Muscle of leg (tissue), 11 donors: Measurements from ENCODE around the gene GCFC2. TPM values are rescaled to one million over a fixed set of nuclear protein-coding genes. Genes with fewer than 3 reads are reported as not detected.

ENCODE experiments used
- DNase-seq: peaks from one replicate; pipeline ENCODE4 v3.0.0; 2013
- H3K27ac ChIP-seq: one replicate; pipeline ENCODE4 v1.5.1; 2013; ENCODE audit warnings: mild to moderate bottlenecking, low read length, control low read depth
- H3K27me3 ChIP-seq: one replicate; pipeline ENCODE4 v1.6.1; 2013; ENCODE audit warnings: low read length; ENCODE audit not compliant: control insufficient read depth, insufficient read depth
- H3K36me3 ChIP-seq: one replicate; pipeline ENCODE4 v1.6.1; 2013; ENCODE audit warnings: low read length; ENCODE audit not compliant: control insufficient read depth, insufficient read depth
- H3K4me1 ChIP-seq: one replicate; pipeline ENCODE4 v1.6.1; 2013; ENCODE audit warnings: low read length; ENCODE audit not compliant: control insufficient read depth, insufficient read depth
- H3K4me3 ChIP-seq: one replicate; pipeline ENCODE4 v1.5.1; 2013; ENCODE audit warnings: low read length, control low read depth
- H3K9me3 ChIP-seq: replicated peaks from 2 replicates; pipeline ENCODE4 v1.6.1; 2013; ENCODE audit warnings: low read depth, low read length; ENCODE audit not compliant: control insufficient read depth
- WGBS: methylation state at CpG from one replicate; pipeline ENCODE4 v1.1.5; 2013; ENCODE audit warnings: missing lambda C conversion rate; ENCODE audit not compliant: insufficient coverage; 5-methylcytosine and 5-hydroxymethylcytosine counted together
- polyA plus RNA-seq, 8 donors: library from polyadenylated mRNA; unstranded; fragments of 120-200 nt; gene quantifications; one replicate each; pipeline versions ENCODE4 v1.2.1 to v1.2.3, GENCODE V29; 2013; ENCODE audit warnings: inconsistent platforms in 1 of 8, low replicate concordance in 1 of 8; ENCODE audit not compliant: insufficient read length in 8 of 8, insufficient read depth in 1 of 8
- total RNA-seq: library from RNA; stranded (reverse); fragments of 120-200 nt; gene quantifications from one replicate; pipeline ENCODE4 v1.2.4, GENCODE V29; 2013

GCFC2 gene
- total and polyA plus RNA-seq, 9 donors: 15.7 to 31.1 (median 20.2) TPM

DNA sequence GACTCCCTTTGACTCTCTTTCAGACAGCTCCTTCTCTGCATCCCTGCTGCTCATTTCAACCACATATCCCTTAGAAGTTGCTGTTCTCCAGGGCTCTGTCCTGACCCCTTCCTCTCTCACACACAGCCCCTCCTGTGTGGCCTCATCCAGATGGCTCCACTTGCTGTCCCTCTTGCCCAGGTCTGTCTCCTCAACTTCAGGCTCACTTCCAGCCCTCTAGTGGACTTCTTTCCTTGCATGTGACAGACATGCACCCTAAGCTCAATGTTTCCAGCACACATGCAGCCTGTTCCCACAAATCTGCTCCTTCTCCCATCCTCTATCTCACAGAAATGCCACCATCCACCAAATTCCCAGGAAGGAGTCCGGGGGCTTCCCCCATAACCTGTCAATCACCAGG is 73.1 kb downstream of the GCFC2 start:
- no peak overlapping the region for H3K27ac ChIP-seq
- 82% methylated on average over 1 of the region's 1 CpG for WGBS

DNA sequence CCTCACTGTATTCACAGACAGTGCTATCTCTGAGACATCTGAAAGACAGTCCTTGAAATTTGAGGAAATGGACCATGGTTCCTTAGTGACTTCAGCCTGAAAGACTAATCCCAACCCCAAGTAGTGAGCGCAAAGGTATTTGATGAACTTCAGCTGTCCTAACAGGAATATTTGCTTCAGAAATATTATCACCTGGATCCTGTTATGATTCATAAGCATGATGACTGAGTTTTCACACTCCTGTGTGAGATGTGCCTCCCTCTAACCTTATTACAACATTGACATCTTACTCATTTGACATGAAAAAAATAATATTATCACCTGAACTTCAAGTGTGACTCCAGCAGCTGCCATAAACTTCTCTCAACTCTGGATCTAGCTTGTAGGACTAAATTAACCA is 75.8 kb downstream of the GCFC2 start:
- no peaks in the 10 kb centered on the region for H3K4me1 ChIP-seq
- no peak overlapping the region for H3K27ac ChIP-seq
- no peaks in the 10 kb centered on the region for H3K9me3 ChIP-seq
- no peaks in the 10 kb centered on the region for H3K36me3 ChIP-seq
- no peaks in the 10 kb centered on the region for H3K27me3 ChIP-seq
- no peak overlapping the region for H3K4me3 ChIP-seq
- no CpG with 5 or more reads among the region's 1 CpG for WGBS
- DNase-seq: no peak

More for the DNA sequence above, 73.1 kb downstream of the GCFC2 start:
- Histone ChIP-seq H3K27me3 (no peaks in the 10 kb centered on the region), H3K36me3 (no peaks in the 10 kb centered on the region), H3K9me3 (no peaks in the 10 kb centered on the region), H3K4me3 (no peak overlapping the region), H3K4me1 (peaks cover 2% of the 10 kb centered on the region)
- DNase-seq: no peak

DNA sequence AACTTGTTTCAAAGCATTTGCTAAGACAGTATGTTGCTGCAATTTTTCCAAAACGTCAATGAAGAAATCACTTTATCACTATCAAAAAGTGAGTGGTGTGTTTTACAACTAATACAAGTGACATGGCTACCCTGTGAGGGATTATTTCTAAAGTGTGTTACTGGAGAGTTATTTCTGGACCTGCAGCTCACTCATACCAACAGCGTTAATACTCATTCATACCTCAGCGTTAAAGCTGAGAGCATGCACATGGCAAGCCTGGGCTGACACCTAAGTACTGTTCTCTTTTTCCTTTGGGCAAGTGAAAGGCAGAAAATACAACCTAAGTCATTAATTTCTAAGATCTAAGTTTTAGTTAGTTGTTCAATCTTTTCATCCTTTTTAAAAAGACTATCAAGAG is 77.1 kb downstream of the GCFC2 start:
- Histone ChIP-seq H3K27me3 (no peaks in the 10 kb centered on the region), H3K4me3 (no peak overlapping the region), H3K27ac (no peak overlapping the region), H3K36me3 (no peaks in the 10 kb centered on the region), H3K9me3 (no peaks in the 10 kb centered on the region), H3K4me1 (no peaks in the 10 kb centered on the region)
- no CpG with 5 or more reads among the region's 3 CpGs for WGBS
- DNase-seq: peak; percentile 22

DNA sequence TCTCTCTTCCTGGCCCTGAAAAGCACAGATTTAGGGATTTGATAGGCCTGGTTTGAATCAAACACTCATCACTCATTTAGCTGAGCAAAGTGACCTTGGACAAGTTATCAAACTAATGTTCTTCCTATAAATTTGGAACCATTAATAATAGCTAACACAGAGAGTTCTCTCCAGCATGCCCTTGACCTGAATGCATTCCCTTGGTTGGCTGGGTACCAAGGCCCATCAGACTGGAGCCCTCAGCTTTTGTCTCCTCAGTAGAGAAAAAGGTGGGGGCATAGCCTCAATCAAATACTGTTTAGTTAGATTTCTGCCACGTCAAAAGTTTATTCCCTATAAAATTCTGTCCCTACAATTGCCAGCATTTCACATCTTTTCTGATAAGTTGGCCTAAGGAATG is 77.9 kb downstream of the GCFC2 start:
- no peak overlapping the region for H3K4me3 ChIP-seq
- H3K36me3 ChIP-seq: no peaks in the 10 kb centered on the region
- no peaks in the 10 kb centered on the region for H3K9me3 ChIP-seq
- no peak overlapping the region for H3K27ac ChIP-seq
- no peaks in the 10 kb centered on the region for H3K27me3 ChIP-seq
- DNase-seq: peak; percentile 20
- WGBS: no CpG with 5 or more reads among the region's 1 CpG
- no peaks in the 10 kb centered on the region for H3K4me1 ChIP-seq

DNA sequence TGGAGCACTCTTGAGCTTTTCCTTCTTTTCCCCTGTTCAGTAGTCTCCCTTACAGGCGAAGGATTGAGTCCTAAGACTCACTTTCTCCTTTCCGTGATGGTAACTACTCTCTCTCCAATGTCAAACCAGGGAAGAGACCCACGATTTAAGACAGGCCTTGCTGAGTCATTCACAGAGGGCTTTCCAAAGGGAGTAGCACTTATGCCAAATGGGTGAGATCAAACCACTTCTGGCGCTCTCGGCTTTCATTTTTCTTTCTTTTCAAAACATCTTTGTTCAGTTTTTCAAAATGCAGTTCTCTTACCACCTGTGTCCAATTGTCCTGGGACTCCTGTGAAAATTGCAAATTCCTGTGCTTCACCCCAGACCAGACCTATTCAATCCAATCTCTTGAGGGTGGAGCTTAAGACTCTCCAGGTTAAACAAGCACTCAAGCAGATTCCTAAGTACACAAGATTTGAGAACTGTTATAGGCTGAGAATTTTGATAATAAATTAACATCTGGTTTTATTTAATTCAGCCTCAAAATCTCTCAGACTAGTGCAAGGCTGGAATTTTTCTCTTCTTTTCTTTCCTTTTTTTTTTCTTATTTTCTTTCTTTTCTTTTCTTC is 78.5 kb downstream of the GCFC2 start:
- peak; percentile 33 for DNase-seq

DNA sequence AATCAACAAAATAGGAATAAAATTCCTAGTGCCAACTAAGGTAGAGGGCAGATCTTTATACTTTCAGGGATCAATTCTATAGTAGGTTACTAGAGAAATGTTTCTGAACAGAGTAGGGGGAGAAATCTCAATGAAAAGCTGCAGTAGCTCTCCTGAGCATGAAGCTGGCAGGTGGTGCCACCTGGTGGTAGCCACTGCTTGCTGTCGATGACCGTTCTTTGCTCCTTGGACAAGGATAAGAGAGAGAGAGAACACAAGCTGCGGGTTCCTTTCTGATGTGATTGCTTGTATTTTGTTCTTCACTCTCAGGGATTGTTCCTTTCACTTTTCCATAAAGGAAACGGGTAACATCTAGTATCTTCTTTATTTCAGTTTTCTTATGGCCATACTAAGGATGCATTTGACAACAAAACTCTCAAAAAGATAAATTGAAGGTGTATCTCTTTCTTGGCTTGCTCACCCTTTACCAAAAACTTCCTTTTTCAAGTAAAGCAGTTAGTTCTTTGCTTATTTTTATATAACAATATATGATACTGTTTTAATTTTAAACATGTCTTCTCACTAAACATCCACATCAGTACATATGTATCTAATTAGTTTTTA is 82.7 kb downstream of the GCFC2 start:
- whole genome bisulfite sequencing: no CpG with 5 or more reads among the region's 4 CpGs

More for the DNA sequence above, 78.5 kb downstream of the GCFC2 start:
- Histone ChIP-seq H3K27ac (no peak overlapping the region), H3K27me3 (no peaks in the 10 kb centered on the region), H3K36me3 (no peaks in the 10 kb centered on the region), H3K4me1 (no peaks in the 10 kb centered on the region), H3K9me3 (no peaks in the 10 kb centered on the region), H3K4me3 (no peak overlapping the region)
- WGBS: 43% methylated on average over 5 of the region's 5 CpGs

DNA sequence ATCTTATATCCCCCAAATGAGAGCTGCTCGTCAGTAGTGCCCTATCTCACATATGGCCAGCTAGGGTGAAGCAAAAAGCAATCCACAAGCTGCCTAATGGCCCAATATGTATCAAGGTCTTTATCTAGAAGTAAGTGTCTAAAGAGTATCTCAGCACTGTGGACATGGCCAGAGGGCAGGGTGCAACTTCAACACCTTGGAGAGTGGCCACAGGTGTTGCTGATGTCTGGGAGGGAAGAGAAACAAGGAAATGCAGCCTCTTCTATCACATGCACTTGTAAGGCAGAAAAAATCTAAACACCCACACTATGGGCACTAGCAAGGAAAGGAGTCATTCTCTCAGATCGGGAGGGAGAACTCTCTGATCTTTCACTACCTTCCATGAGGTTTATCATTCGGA is 87.8 kb downstream of the GCFC2 start:
- Histone ChIP-seq H3K27me3 (no peaks in the 10 kb centered on the region), H3K9me3 (no peaks in the 10 kb centered on the region), H3K4me1 (no peaks in the 10 kb centered on the region), H3K36me3 (no peaks in the 10 kb centered on the region), H3K27ac (no peak overlapping the region), H3K4me3 (no peak overlapping the region)
- DNase-seq: no peak
- WGBS: 100% methylated on average over 2 of the region's 3 CpGs

More for the DNA sequence above, 82.7 kb downstream of the GCFC2 start:
- Histone ChIP-seq H3K27me3 (no peaks in the 10 kb centered on the region), H3K9me3 (no peaks in the 10 kb centered on the region), H3K4me1 (no peaks in the 10 kb centered on the region), H3K4me3 (no peak overlapping the region), H3K27ac (no peak overlapping the region), H3K36me3 (no peaks in the 10 kb centered on the region)
- DNase-seq: peak; percentile 79

DNA sequence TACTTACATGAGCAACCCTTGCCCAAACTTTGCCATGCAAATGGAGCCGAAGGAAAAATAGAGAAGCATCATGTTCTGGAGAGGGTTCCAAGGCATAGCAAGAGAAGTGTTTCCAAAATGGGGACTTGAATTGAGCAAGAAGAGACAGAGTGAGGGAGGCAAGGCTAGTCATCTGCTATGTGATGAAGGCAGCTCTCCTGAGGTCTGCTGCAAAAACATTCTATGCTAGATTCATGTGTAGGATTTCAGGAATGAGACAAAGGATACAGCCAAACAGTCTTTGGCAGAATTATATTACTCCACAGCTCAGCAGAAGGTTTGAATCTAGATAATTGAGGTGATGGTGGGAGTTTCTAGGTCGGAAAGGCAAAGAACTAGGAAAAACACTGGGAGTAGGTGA is 88.2 kb downstream of the GCFC2 start:
- Histone ChIP-seq H3K27me3 (no peaks in the 10 kb centered on the region), H3K36me3 (no peaks in the 10 kb centered on the region), H3K4me1 (no peaks in the 10 kb centered on the region), H3K27ac (no peak overlapping the region), H3K9me3 (no peaks in the 10 kb centered on the region), H3K4me3 (no peak overlapping the region)
- WGBS: no CpG with 5 or more reads among the region's 2 CpGs
- no peak for DNase-seq

DNA sequence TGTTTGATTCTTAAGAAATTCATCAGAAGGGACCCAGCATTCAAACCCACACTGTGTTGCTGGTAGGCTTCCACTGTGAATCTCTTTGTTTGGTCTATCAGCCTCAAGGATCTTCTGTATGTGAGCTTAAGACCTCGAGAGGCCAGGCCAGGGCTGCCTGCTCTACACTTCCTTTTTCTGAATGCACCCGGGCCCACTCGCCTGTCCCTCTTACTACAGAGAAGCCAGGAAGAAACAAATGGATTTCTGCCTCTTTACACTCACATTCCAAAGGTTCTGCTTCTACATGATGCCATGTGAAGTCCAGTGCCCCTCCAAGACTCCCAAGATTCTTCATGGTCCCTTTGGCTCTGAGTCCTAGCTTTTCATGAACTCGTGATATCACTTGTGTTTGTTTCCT is 89.5 kb downstream of the GCFC2 start:
- WGBS: 95% methylated on average over 3 of the region's 4 CpGs
- Histone ChIP-seq H3K9me3 (no peaks in the 10 kb centered on the region), H3K4me3 (no peak overlapping the region), H3K27me3 (no peaks in the 10 kb centered on the region), H3K36me3 (no peaks in the 10 kb centered on the region), H3K4me1 (no peaks in the 10 kb centered on the region), H3K27ac (no peak overlapping the region)
- DNase-seq: no peak

DNA sequence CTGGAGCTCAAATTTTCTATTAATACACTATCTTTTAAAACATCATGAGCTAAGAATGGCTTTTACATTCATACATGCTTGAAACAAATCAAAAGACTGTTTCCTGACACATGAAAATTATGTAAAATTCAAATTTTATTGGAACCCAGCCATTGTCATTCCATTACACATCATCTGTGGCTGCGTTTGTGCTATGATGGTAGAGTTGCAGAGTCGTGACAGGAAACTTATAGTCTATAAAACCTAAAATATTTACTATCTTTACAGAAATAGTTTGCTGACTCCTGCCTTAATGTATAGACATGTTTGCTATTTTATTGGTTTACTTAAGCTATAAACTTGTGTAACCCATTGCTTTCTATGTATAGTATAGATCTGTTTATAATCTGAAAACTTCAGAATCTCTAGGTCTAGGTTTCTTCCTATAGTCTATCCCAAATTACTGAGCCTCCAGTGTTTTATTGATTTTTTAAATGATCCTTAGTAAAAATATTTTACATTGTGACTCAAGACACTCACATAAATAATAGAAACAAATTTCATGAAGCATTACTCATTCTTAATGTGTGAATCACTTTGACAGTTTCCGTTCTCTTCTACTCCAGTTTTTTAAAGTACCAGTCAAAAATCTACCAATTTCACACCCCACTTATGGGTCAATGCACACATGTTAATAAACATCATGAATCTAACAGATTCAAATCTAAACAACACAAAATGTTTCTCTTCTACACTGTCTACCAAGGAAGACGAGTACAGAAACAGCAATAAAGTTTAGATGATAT is 90.6 kb downstream of the GCFC2 start:
- Histone ChIP-seq H3K4me3 (no peak overlapping the region), H3K27ac (no peak overlapping the region), H3K9me3 (no peaks in the 10 kb centered on the region), H3K36me3 (no peaks in the 10 kb centered on the region), H3K27me3 (no peaks in the 10 kb centered on the region), H3K4me1 (no peaks in the 10 kb centered on the region)
- DNase-seq: no peak
- WGBS: 80% methylated on average over 1 of the region's 4 CpGs
